ENCODE results near the gene TMEM229A. TPM values are rescaled to one million over a fixed set of nuclear protein-coding genes. Genes with fewer than 3 reads are reported as not detected.

The TMEM229A gene
- polyA plus RNA-seq, 4 donors: 0.16 to 0.21 (median 0.18) TPM

Other genes with a start within 250 kb of the TMEM229A start
- under 1 TPM in 3 of 4 donors, not detected in 1; 0.05 to 0.23 (median 0.19) TPM for gene HYAL4, start 187.9 kb downstream of the TMEM229A start, polyA plus RNA-seq (ENCODE audit: insufficient read length in 4 of 4)
- gene SPAM1, start 107.8 kb downstream of the TMEM229A start, polyA plus RNA-seq (ENCODE audit: insufficient read length in 4 of 4): not detected